ENCODE data around the gene LTBP3. TPM values are rescaled to one million over a fixed set of nuclear protein-coding genes. Genes with fewer than 3 reads are reported as not detected.

The LTBP3 gene
- total and polyA plus RNA-seq, 2 donors (not counting 3 experiments of a cell fraction or from before 2014, with no cell fraction given) = 120 to 209 TPM

DNA sequence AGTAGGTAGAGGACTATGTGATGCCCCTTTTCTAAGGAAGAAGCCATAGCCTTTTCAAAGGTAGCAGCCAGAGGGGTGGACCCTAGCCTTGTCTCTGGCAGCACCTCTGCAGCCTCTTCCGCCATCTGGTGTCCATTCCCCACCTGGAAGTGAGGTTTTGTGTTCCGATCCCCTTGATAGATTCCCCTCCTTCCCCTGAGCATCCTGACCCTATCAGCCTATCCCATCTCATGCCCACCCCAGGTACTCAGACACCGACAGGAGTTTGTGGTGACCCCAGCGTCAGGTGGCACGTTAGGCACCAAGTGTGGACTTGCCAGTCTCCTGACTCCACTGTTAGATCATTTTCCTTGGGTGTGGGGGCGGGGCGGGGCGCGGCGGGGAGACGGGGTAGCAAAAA is 13.8 kb upstream of the LTBP3 start:
- DNase-seq (ENCODE audit: low read depth, low spot score) = peak; percentile 73

More for the DNA sequence above, 13.8 kb upstream of the LTBP3 start:
- H2AFZ ChIP-seq (ENCODE audit: low read depth, low read length) = no peak overlapping the region
- TF ChIP-seq POLR2AphosphoS5 (IDR thresholded peaks at IDR 0.05; ENCODE audit: insufficient read depth, low read depth, low read length) (no peak), JUN (IDR thresholded peaks at IDR 0.05; ENCODE audit: borderline replicate concordance, insufficient read depth, insufficient read length, low read depth) (no peak), MYC (IDR thresholded peaks at IDR 0.05; ENCODE audit: low read depth, low read length) (no peak), POLR2A (IDR thresholded peaks at IDR 0.05; ENCODE audit: low read depth, low read length) (no peak), FOS (IDR thresholded peaks at IDR 0.05; ENCODE audit: borderline replicate concordance, insufficient read depth, low read length) (no peak), EZH2 (IDR thresholded peaks at IDR 0.05; ENCODE audit: borderline replicate concordance, low read depth, low read length, severe bottlenecking) (no peak)
- TF ChIP-seq, protein P1, sequence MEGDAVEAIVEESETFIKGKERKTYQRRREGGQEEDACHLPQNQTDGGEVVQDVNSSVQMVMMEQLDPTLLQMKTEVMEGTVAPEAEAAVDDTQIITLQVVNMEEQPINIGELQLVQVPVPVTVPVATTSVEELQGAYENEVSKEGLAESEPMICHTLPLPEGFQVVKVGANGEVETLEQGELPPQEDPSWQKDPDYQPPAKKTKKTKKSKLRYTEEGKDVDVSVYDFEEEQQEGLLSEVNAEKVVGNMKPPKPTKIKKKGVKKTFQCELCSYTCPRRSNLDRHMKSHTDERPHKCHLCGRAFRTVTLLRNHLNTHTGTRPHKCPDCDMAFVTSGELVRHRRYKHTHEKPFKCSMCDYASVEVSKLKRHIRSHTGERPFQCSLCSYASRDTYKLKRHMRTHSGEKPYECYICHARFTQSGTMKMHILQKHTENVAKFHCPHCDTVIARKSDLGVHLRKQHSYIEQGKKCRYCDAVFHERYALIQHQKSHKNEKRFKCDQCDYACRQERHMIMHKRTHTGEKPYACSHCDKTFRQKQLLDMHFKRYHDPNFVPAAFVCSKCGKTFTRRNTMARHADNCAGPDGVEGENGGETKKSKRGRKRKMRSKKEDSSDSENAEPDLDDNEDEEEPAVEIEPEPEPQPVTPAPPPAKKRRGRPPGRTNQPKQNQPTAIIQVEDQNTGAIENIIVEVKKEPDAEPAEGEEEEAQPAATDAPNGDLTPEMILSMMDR (IDR thresholded peaks at IDR 0.05; ENCODE audit: extremely low read depth in 1 of 2, insufficient read depth in 1 of 2, low read depth in 1 of 2, low read length in 2 of 2) = peak; percentile 24 to 38
- TF ChIP-seq, protein P2, sequence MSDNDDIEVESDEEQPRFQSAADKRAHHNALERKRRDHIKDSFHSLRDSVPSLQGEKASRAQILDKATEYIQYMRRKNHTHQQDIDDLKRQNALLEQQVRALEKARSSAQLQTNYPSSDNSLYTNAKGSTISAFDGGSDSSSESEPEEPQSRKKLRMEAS (IDR thresholded peaks at IDR 0.05; ENCODE audit: insufficient read depth, insufficient read length) = no peak
- H3K4me1 ChIP-seq (ENCODE audit: control insufficient read depth, extremely low read depth, insufficient read depth, low read length) = peaks cover 53% of the 10 kb centered on the region
- ChIA-PET CTCF (interaction anchor here (0.7 to 9.7 kb wide), 15 partner anchors 10 to 91 kb away, joined by 3 to 167 read pairs (median 8); partner anchors contain the start of genes LTBP3, PCNX3 and SCYL1), POLR2A (interaction anchor here (1.1 kb wide), 1 partner anchor 63 kb away, joined by 10 read pairs; no protein-coding TSS in a partner anchor)
- H3K9ac ChIP-seq (replicated peaks; ENCODE audit: extremely low read depth, insufficient read depth, low read length) = no peak overlapping the region
- no peaks in the 10 kb centered on the region for H3K9me3 ChIP-seq (replicated peaks; ENCODE audit: control insufficient read depth, insufficient read depth, low read length)
- H3K9me1 ChIP-seq (replicated peaks; ENCODE audit: control insufficient read depth, extremely low read depth, insufficient read depth, low read length) = no peaks in the 10 kb centered on the region
- H3K4me2 ChIP-seq (ENCODE audit: insufficient read depth, low read length) = peak overlapping the region; percentile 15
- H3K27me3 ChIP-seq (ENCODE audit: control insufficient read depth in 2 of 2, insufficient read depth in 2 of 2, low read length in 2 of 2) = no peaks in the 10 kb centered on the region
- intact Hi-C loops (cut with micrococcal nuclease) = loop anchor here (1.0 to 5.0 kb wide), 5 partner anchors 25 to 190 kb away; partner anchors contain the start of gene SLC25A45
- H3K36me3 ChIP-seq (ENCODE audit: control insufficient read depth in 2 of 2, extremely low read depth in 1 of 2, insufficient read depth in 2 of 2, low read length in 2 of 2) = no peaks in the 10 kb centered on the region
- no TSS peak for BruUV-seq (replicated peaks)
- peaks cover 25% of the 10 kb centered on the region for H3K79me2 ChIP-seq (ENCODE audit: control insufficient read depth, insufficient read depth, low read length)
- FAIRE-seq = no peak
- no peak overlapping the region for H3K27ac ChIP-seq (ENCODE audit: insufficient read depth, low read depth, low read length)
- no peaks in the 10 kb centered on the region for H4K20me1 ChIP-seq (replicated peaks; ENCODE audit: control insufficient read depth, extremely low read depth, insufficient read depth, low read length)
- dilution Hi-C loops (cut with MboI; ENCODE audit: extremely low pct_ligation_motif_present, low sequenced_read_pairs) = no loop called here
- H3K4me3 ChIP-seq (replicated peaks in 1 of 3; ENCODE audit: insufficient read depth in 1 of 3, low read depth in 1 of 3, low read length in 3 of 3) = peak overlapping the region in 2 of 3 experiments; percentile 65 to 73

Measured in endothelial cell of umbilical vein (primary cell).